Measurements from ENCODE around the gene OSBPL3.

OSBPL3 gene

DNA sequence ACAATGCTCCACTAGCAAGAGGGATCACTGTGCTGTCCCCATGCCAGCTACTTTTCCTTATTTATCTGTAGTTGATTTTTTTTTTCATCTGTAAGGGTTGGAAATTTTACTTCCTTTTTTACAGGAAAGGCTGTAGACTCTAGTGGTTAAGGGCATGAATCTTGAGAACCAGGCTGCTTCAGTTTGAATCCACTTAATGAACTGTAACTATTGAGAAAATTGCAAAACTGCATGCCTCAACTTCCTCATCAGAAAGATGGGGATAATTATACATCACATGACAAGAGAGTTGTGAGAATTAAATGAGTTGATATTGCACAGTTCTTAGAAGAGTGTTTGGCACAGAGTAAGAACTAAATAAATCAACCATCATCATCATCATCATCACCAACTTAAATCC, 116.4 kb downstream of the OSBPL3 start:
- no peak for DNase-seq (ENCODE audit: low read depth)

DNA sequence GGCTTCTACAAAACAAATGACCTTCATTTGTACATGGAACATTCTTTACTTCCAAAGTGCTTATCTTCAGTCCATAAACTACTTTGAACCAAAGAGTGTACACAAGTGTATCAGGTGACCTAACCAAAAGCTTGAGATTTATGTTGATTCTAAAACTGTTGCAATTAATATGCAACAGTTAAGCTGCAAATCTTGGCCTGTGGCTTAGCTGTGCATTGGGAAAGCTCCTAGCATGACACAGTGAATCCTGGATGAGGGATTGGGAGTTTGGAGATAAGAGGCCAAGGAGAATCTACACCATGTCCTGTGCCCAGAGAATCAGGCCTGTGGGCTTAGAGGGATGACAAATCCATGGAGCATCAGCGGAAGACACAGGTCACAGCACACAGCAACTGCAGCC, 117.5 kb downstream of the OSBPL3 start:
- DNase-seq (ENCODE audit: low read depth): no peak

DNA sequence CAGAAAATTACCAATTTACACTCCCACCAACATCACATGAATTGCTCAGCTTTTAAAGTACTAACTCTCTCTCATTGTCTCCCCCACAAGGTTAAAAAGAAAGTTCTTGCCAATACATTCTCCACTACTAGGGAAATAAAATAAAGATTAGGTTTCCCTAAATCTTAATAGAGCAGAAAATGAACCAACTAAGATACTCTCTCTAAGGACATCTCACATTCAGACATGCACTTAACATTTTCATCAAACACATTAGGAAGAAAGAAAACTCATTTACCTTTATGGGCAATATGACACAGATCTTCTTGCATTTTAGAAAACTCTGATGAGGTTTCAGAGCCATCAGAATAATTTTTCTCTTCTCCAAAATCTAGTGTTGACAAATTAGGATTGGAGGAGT, 118.6 kb downstream of the OSBPL3 start:
- no peak for DNase-seq (ENCODE audit: low read depth)

DNA sequence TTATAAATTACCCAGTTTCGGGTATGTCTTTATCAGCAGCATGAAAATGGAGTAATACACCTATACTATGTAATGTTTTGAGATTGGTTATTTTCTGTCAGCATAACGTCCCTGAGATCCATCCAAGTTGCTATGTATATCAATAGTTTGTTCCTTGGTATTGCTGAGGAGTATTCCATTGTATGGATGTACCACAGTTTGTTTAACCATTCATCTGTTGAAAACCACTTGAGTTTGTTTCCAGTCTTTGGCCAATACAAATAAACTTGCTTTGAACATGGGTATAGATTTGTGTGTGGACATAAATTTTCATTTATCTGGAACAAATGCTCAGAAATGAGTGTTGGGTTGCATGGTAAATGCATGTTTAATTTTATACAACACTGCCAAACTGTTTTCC, 119.4 kb downstream of the OSBPL3 start:
- DNase-seq (ENCODE audit: low read depth): no peak

DNA sequence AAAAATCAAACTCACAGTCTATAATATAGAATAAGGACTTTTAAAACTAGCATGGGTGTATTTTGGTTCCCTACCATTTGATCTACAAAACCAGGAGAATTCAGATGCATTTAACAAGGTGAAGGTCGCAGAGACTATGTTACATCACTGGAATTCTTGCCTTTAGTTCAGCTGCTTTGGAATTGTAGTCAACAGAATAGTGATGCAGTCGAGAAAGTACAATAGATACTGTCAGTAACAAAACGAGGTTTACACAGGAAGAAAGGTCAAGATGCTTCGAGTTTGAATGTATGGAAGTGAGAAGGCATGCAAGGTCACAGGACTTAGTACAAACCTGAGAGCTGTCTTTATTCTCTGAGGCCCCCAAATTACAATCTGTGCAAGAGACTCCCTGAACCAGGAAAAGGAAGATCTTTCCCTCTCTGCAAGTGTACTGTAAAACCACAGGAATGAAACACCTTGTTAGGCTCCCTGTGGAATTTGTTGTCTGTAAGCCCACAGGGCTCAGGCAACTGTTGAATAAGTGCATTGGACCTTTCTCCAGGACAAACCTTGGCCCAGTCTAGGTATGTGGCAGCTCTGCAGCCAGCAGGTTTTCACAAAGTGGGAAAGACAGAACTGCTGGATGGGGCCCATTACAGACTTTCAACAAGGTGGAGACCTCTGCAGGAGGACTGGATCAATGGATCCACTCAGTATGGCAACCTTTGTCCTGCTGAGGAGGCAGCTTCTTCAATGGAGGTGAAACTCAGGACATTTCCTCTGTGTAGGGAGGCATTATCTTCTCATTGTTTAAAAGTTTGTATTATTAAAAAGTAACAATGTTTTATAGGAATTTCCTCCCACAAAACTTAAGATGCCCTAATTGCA, 121.6 kb downstream of the OSBPL3 start:
- DNase-seq (ENCODE audit: low read depth): no peak

DNA sequence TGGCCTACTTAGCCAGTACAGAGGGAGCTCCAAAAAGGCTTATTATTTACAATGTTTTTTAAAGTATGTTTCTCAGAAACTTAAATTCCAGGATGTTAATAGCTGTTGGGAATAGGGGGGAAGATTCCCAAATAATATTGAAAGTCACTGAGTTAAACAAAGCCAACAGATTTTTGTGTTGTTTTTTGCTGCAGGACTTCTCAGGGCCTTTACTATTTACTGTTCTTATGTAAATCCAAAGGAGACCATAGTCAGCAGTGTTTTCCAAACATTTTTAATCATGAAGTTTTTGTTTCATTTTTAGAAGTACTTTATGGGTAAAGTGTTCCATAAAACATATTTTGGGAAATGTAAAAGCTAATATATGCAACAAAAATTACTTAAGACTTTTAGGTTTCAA, 122.4 kb downstream of the OSBPL3 start:
- DNase-seq (ENCODE audit: low read depth): no peak

DNA sequence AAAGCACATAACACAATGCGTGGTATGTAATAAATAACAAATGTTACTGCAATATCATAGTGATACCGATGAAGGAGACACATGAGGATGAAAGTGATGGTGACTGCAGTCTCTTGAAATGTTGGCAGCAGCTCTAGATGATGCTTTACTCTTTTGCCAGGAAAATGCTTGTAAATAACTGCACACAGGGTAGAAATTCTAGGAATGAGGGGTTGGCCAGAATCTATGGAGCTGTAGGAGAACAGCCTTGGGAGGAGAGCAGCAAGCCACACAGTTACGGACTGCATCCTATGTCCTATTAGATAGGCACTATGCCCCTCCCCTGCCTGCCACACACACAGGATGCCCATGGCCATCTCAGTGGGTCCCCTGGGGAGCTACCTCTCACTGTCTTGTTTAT, 125.1 kb downstream of the OSBPL3 start:
- no peak for DNase-seq (ENCODE audit: low read depth)

DNA sequence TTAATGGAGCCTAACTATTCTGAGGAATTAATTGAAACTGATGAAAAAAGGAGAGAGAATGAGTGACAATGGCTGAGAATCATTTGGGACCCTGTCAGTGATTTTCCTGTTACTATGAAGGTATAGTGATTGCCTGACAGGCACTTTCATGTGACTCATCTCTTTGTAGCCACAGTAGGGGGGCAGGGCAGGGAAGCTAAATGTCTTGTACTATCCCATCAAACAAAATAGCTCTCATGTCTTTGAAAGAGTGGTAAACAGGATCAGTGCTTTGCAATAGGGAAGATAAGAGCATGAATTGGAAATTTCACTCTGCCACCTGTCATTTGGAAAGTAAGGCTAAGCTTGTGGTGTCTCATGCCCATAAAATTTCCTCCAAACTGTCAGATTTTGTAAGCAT, 128.2 kb downstream of the OSBPL3 start:
- no peak for DNase-seq (ENCODE audit: low read depth)

DNA sequence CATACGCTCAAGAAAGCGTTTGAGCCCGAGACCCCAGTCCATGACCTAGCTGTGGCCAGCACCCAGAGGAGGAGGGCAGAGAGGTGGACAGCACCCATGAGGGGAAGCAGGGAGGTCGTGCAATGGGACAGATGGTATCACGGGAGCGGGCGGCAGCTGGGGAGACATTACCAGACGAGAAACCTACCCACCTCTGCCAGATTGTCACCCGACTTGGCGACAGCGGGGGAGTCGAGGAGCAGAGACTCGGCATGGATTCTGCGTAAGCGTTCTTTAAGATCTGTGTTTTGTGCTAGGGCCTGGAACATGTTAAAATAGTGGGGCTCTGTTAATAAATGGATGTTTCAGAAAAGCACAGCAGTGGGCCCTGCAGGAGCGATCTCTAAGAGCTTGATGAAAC, 131.1 kb downstream of the OSBPL3 start:
- no peak for DNase-seq (ENCODE audit: low read depth)

DNA sequence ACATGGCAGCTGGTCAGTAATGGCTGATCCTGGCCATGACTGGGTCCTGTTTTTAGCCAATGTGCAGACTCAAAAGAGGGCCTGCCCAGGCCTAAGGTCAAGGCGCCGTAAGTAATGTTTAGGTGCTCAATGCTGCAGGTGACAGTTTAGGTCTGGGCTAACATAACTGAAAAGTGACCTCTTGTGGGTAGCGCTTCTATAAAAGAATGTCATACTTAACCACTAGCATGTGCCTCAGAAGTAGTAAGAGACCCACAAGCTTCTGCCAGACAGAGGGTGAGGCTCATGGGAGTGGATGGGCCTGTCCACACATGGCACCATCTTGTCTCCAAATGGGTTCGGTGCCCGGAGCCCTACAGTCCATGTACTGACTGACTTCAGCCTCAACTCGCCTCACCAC, 132.2 kb downstream of the OSBPL3 start:
- no peak for DNase-seq (ENCODE audit: low read depth)

DNA sequence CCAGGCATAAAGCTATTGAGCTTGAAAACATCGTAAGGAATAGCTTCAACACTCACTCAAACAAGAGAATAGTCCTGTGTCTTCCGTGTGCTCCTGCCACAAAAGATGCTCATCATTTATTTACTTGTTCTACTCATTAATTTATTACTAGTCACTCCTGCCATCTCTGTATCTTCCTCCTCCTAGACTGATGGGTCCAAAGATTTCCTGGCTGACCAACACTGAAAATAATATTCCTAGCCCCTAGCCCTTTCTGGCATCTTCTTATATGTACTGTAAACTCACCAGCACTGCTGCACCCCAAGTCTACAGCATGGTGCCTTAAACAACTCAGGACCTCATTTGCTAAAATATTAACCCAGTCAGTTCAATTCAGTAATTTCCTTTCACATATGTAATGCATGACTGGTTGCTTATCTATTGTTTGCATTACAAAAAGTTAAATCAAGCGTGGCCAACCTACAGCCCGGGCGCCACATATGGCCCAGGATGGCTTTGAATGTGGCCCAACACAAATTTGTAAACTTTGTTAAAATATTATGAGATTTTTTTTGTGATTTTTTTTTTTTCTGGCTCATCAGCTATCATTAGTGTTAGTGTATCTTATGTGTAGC, 136.1 kb downstream of the OSBPL3 start:
- no peak for DNase-seq (ENCODE audit: low read depth)

DNA sequence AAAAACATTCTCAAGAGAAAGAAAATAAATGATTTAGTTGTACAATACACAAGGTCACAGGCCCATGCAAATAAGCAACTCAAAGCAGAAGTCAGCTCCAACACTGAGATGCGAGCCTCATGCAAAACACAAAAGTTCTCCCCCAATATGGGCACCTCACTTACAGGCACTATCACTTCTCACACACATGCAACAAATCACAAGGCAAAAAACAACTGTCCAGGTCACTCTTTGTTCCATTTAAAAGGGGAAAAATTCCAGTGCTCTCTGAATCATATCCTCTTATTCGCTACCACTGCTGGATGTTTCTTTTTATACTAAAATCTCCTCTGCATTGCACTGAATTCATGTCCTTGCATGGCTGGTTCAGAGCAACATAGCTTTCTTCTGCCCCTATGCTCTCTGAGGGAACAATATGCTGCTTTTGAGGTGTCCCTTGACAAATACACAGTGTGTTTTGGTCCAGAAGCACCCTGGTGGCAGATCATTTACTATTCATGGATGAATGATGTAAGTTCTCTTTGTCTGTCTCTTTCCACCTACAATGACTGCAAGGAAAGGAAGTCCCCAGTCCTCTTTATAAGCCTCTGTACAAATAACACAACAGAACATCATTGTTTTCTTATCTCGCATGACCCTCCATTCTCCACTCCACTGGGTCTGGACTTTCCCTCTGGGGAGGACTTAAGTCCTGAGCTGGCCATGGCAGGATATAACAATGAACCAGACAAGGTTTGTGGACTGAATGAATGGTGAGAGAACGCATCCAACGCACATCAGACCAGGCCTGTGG, 137.3 kb downstream of the OSBPL3 start:
- DNase-seq (ENCODE audit: low read depth): no peak

DNA sequence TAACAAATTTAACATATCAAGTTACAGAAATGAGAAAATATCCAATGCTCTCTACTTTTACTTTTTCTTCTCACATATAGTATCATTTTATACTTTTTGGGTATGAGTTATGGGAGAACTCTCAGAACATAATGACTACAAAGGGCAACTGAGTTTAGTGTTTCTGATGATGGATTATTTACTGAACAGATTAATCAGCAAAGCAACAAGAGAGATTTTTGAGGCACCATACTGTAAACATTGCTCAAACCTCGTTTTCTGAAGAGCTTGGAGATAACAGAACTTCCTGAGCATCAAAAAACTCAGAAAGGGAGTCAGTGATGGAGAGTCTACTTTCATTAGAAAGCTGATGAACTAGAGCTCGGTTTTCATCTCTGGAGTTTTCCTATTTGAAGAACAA, 137.9 kb downstream of the OSBPL3 start:
- DNase-seq (ENCODE audit: low read depth): no peak

DNA sequence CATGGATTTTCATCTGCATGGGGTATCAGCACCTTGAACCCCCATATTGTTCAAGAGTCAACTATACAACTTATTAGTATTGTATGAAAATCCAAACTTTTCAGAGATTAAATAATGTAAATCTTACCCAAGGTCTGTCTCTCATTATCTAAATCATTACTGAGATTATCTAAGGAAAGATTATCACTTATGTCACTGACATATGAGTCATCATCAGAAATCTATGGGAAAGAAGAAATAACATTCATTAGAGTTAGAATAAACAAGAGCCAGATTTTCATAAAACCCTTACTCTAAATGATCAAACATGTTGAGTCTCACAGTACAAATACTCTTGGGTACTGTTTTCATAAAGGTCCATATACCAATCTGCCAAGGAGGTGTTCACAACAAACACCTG, 139.4 kb downstream of the OSBPL3 start:
- no peak for DNase-seq (ENCODE audit: low read depth)

DNA sequence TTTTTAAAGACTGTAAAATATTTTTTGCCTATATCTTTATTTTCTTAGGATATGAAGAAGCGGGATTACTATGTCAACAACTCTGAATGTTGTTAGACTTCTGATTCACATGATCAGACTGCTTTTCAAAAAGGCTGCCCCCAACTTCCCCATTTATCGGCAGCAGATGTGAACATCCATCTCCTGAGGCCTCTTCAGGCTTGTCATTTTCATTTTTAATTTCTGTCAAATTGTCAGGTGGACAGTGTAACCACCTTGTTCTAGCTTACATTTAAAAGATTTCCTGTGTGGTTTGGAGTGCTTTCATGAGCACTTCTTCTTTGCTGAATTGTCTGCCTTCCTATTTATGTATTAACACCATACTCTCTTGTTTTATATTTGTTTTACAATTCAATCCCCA, 143.9 kb downstream of the OSBPL3 start:
- DNase-seq (ENCODE audit: low read depth): no peak

DNA sequence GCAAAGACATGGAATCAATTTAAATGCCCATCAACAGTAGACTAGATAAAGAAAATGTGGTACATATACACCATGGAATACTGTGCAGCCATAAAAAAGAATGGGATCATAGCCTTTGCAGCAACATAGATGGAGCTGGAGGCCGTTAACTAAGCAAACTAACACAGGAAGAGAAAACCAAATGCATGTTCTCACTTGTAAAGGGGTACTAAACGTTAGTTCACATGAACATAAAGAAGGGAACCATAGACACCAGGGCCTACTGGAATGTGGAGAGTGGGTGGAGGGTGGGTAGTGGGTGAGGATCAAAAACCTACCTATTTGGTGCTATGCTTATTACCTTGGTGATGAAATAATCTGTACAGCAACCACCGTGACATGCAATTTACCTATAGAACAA, 144.3 kb downstream of the OSBPL3 start:
- DNase-seq (ENCODE audit: low read depth): no peak

DNA sequence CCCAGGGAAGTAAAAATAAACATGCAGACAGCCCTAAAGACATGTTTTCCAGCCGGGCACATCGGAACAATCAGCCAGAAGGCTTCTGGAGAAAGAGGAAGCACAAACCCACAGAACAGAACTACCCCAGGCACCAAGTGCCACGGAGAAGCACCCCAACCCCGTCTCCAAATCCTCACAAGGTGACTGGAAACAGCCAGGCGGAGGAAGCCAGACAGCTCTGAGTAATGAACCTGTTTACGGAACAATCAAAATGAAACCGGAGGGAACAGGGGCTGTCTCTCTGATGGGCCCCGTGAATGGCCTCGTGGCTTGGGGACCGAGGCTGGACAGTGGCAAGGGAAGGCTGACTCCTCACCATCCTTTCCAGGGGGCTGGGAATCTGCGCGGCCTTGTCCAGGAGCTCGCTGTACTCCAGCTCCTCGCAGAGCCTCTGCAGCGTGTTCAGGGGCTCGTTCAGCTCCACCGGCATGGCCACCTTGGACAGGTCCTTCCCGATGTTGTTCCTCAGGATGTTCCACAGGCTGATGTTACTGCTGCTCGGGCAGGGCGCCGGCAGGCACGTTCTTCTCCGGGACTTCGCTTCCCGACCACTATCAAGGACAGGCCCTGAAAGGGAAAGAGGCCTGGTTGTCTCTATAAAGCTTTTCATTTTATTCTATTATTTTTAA, 145.7 kb downstream of the OSBPL3 start:
- DNase-seq (ENCODE audit: low read depth): no peak

DNA sequence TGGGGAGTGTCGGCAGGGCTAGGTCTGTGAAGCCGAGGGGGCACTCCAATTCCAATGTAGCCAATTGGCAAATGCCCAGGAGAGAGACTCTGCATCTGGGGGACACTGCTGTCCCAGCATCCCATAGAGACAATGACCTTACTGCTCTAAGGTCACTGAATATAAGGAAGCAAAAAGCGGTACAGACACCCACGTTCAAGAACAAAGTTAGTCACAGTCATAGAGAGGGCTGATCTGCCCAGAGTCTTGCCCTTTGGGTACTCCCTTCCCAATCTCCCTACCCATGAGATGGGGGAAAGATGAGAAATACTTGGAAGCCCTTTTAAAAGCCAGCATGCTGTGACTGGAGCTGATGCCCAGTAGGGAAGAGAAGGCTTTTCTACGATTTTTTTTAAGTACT, 146.4 kb downstream of the OSBPL3 start:
- DNase-seq (ENCODE audit: low read depth): no peak

DNA sequence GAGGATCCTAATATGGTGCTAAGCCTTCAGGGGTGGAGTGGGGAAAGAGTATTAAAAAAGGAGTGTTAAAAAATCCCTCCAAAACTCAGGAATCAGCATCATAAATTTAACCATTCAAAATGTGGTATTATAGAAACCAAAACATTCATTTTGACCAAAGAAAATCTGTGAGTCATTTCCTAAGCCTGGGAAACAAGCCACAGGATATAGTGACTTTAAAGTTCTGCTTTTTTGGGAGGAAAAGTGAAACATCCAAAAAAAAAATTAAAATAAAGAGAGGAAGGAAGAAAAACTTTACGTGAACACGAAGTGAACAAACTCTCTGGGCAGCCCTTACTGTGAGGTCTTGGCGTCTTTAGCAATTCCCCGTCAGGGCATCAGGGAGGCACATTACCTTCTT, 148.7 kb downstream of the OSBPL3 start:
- DNase-seq (ENCODE audit: low read depth): peak; percentile 58

DNA sequence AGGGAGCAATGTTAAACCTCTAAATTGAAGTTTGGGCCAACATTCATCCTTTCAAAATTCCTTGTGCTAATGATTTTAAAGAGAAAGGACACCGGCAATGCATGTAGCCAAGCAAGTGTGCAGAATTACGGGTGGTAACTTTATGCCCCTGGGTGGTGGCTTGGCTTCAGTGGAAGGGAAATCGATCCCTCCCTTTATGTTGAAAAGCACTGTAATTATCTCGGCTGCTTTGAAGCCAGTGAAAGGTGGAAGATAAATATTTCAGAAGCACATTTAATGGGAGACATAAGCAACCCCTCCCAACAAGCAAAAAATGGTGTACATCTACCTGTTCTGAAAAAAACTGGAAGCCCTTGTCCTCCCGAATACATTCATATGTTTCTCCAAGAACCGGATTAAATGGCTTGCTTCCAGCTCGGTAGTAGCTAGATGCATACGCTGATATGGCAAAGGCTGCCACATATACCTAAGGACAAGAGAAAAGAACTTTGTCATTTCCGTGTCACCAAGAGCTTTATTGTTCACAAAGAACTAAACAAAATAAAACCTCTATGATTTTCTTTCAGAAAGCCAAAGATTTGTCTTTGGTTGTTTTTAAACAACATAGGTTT, 149.4 kb downstream of the OSBPL3 start:
- DNase-seq (ENCODE audit: low read depth): no peak

DNA sequence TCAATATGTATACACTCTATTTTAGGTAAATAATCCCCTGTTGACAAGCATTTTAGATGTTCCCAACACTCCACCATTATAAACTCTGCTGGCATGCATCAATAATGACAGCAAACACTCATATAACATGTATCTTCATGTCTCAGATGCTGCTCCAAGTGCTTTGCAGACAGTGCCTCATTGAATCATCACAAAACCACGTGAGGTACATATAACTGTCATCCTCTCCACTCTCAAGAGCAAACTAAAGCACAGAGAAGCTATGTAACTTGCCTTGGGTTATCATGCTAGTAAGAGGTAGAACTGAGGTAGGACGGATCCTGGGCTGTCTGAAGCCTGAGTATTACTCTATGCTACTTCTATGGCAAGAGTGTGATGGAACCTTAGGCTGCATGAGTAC, 150.2 kb downstream of the OSBPL3 start:
- no peak for DNase-seq (ENCODE audit: low read depth)
